Measurements from ENCODE around the gene DPT.

Gene DPT

DNA sequence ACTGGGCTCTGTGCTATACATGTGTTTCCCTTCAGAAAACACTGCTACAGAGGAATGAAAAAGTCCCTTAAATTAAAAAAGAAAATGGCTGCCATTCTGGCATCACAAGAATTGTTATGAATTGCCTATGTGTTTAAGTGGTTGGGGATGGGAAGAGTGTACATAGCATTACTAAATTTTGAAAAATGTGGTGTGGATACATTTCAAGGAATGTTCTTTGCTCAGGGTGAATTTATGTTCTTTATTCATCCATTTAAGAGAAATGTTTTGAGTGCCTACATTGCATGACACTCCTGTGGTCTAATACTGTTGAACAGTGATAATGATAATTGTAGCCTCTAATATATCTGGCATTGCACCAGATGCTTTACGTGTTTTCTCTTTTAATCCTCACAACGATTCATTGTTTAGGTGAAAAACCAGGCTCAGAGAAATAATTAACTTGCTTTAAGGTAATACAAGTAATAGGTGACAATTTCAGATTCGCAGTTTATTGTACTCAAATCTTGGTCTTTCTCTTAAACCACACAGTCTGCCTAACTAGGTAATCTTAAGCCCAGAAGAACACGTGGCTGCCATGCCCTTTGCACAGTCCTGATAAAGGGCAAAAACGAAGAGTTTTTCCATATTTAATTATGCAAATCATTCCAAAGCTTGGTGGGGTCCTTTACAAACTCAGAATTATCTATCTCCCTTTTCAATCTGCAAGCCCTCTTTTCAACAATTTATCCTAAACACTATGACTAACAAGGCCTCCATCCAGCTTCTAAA lies 31.5 kb downstream of the DPT start:
- no peak for DNase-seq

DNA sequence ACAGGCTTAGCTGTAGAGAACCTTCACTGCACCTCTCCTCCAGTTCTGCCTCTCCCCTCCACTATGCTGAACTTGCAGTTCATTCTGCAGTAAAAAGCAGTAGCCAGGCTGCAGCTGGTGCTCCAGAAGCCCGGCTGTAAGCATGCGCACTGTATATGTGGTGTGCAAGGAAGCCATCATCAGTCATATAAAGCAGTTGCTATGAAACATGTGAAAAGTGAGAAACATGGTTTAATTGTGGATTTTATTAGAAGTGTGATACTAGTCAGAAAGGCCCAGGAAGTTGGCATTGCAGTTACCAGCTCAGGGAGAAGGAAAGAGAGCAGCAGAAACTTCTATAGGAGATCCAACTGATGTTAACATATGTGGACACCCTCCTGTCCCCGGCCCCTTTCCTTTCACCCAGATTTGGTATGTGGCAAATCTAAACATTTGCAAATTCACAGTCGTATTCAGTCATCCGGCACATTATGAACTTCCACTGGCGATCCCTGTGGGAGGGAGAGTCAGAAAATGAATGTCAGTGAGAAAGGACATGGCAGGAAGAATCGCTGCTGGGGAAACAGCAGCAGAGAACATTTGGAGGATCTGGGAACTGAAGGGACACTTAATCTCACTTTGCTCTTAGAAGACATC lies 32.8 kb downstream of the DPT start:
- no peak for DNase-seq

DNA sequence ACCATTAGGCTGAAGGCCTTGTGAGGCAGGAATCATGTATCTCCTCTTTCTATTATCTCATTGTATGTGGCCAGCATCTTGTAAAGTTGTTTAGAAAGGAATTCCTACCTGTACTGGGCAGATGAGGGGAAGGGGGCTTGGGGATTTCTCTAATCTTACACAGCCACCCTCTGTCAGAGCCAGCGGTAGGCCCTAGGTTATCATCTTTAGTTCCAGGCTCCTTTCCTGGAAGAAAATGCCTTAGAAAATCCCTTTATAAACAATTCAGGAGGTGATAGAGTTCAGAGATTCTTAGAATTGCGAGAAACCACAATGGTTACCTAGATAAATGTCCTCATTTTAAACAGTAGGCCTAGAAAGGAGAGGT lies 35.2 kb downstream of the DPT start:
- no peak for DNase-seq

DNA sequence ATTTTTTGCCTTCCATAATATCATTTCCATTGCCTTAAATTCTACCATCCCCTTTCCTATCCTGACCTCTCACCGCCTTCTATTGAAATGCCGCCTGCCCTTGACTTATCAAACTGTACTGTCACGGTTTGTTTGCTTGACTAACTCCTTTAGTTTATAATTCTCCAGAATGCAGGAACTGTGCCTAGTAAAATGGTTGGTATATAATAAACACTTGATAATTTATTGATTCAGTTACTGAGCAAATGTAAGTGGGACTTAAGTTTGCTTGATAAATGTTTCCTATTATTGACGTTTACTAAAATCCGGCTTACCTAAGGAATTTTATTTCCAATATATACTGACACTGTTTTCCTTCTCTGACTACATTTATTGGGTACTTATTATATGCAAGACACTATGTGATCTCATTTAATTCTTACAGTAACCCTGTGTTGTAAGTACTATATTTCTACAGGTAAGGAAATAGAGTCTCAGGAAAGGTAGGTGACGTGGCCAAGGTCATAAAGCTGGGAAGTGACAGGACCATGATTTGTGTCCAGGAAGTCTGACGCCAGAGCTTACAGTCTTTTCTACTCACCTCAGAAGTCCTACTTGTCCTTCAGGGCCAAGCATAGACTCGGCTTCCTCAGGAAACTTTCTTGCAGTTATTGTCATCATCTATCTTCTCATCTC lies 35.7 kb downstream of the DPT start:
- DNase-seq = no peak

DNA sequence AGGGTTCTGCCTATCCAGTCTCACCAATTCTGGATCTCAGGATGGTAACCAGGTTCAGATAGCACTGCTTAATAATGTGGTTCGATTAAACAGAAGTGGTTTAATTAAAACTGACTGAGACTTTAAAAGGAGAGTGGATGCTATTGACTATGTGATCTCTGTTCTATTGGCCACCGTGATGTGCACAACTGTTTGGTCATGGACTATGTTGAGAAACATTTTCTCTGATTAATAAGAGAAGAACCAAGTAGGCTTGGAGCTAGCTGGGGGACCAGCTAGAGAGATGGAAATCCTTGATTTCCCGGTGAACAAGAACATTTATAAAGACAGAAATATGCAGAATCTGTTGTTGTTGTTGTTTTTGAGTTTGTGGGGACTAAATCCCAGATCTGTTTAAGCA lies 36.5 kb downstream of the DPT start:
- DNase-seq = no peak

DNA sequence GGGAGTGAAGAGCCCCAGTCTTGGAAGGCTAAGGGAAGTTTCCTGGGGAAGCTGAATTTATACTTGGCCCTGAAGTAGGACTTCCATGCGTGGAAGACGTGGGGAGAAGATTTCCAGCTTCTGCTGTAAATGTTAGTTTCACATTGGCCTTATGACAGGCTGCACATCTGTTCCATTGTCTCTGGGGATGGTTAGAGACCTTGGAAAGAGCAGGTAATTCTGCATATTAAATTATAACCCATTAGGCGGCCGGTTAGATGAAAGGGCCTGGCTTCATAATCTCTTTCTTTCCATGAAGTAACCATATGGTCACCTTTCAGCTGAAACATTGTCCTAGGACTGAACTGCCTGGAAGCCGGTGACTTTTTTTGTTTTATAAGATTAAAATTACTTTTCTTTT lies 37.5 kb downstream of the DPT start:
- DNase-seq = no peak

GRCh38 chr1:168689726-168690602 lies 39.0 kb downstream of the DPT start:
- no peak for DNase-seq

- no peak for DNase-seq
Observed at GRCh38 chr1:168689327-168689657, 39.7 kb downstream of the DPT start.

DNA sequence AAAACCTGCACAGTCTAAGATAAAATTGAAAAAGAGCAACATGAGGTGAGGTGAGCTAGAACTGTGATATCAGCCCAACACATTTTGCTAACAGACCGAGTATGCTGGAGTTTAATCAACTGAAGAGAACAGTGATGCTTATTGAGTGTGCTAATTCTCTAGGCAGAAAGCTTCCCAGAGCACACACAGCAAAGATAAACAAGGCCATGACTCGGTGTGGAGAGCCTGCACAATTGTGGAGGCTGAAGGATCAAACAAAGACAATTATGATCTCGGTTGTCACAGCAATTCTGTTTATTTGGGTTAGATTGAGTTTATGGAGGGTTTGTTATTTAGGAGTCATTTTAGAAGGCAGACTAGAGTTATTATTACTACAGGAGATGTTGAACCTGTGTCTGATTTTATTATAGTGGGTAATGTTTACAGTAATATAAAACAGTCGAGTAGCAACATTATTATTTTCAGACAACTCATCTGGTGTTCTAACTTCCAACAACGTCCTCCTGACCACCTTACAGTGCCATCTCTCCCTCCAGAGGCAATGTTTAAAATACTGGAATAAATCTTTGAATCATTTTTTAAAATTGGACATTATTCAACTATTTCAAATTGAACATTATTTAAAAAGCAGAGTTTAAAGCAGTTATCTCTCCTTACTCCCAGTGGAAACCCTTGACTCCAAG lies 40.2 kb downstream of the DPT start:
- no peak for DNase-seq

- no peak for DNase-seq
Observed at GRCh38 chr1:168687816-168688215, 41.2 kb downstream of the DPT start.

- no peak for DNase-seq
Observed at GRCh38 chr1:168686666-168687065, 42.3 kb downstream of the DPT start.

GRCh38 chr1:168683871-168684270 lies 45.1 kb downstream of the DPT start:
- no peak for DNase-seq

DNA sequence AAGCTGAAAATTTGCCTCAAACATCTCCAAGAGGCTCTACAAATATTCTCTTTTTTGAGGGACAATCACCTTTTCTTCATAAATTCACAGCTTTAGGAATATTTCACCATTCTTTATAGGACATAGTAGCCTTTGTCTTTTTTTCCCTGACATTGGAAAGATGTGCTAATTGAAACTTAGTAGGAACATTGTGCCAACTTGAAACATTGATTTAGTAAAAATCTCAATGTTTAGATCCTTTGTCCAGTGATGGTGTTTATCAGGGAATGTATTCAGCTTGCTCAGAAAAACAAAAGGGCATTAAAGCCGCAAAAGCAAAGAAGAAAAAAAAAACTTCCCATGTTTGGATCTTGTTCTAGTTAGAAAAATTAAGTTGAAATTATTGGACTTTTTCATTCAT lies 52.1 kb downstream of the DPT start:
- no peak for DNase-seq

- no peak for DNase-seq
Observed at GRCh38 chr1:168676029-168676812, 52.8 kb downstream of the DPT start.

DNA sequence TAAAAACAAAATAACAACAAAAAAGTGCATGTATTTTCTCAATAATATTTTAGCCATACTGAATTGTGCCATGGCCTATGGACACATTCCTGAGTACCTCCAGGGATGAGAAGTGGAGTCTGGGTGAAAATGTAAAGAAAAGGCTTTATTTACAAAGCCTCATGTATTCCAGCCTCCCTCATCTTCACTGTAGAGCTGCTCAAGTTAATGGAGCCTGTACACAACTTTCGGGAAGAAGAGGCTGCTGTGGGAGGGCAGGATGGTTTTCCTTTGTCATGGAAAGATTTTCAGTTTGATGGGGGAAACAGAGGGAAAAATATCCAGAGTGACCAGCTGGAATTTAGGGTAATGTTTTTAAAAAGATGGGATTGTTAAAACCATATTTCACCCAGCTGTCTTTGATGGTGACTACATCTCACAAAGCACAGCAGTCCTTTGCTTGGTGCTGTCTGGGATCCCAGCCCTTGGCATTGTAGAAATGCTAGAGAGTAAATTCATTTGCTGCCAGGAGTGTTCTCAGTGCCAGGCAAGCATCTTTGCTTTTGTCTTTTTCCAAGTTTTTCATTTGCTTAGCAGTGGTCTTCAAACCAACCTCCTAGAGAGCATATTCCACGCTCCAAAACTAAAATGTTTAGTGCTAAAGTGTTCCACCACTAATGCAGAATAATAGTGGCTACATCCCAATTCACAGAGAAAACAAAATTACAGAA lies 54.9 kb downstream of the DPT start:
- no peak for DNase-seq

GRCh38 chr1:168672278-168672677 lies 56.7 kb downstream of the DPT start:
- no peak for DNase-seq

- no peak for DNase-seq
Observed at GRCh38 chr1:168671782-168672181, 57.2 kb downstream of the DPT start.

DNA sequence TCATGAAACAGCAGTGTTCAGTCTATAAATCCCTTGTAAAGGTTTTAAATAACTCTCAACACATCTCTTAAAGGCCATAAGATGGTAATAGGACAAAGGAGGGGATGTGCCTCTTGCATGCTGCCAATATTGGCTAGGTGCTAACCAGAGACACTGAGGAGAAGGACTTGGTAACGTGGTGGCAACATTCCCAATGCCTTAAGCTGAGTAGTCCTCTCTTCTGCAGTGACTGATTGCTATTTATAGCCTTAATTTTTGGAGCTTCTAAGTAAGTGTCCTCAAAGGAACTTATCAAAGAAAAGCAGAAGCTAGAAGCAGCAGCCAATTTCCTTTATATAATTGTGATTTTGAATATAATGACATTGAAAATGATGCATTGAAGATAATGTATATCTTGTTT lies 63.0 kb downstream of the DPT start:
- no peak for DNase-seq

GRCh38 chr1:168664069-168664834 lies 64.8 kb downstream of the DPT start:
- no peak for DNase-seq

GRCh38 chr1:168656485-168656884 lies 72.5 kb downstream of the DPT start:
- no peak for DNase-seq

All from RPMI8226 (cell line).